ENCODE data around the gene CYP3A4.

DNA sequence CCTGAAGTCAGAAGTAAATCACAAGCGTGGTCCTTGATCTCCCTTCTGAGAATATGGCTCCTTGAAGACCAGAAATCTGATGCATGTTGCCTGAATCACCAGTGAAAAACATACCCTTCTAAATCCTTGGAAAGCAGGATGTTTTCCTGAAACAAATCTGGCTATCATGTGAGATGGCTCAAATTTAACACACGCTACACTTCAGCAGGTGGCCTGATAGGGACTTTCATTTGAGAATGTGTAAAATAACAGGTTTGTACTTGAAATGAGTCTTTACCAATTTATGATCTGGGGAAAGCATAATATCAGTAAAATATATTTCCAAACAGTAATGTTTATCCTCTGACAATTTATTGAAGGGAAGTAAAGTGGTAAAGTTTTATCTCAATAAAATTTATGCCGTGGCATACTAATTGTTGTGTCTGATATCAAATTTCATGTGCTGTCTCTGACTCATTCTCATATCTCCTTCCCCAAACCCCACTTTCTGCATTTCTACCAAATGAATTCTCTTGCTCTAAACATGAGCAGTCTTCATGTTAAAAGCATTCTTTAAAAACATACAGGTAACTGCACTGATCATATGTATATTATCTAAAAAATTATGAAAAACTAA, 17.4 kb downstream of the CYP3A4 start:
- TF ChIP-seq SIN3A (IDR thresholded peaks at IDR 0.05; ENCODE audit: borderline replicate concordance, insufficient read depth, low read length): no peak
- no peak for TF ChIP-seq POLR2AphosphoS5 (IDR thresholded peaks at IDR 0.05; ENCODE audit: low read depth, low read length)
- TF ChIP-seq TAF1 (IDR thresholded peaks at IDR 0.05; ENCODE audit: borderline replicate concordance, insufficient read depth, low read length): no peak
- TF ChIP-seq REST (IDR thresholded peaks at IDR 0.05; ENCODE audit: insufficient read depth in 1 of 2, low read depth in 2 of 2, low read length in 2 of 2): no peak
- TF ChIP-seq FOXP2 (optimal IDR thresholded peaks at IDR 0.05; ENCODE audit: borderline replicate concordance, extremely low read depth, extremely low read length, insufficient read depth): no peak

All from PFSK-1 (cell line).